Right cardiac atrium (tissue), 5 donors: ENCODE measurements around the gene CTNND2. TPM values are rescaled to one million over a fixed set of nuclear protein-coding genes. Genes with fewer than 3 reads are reported as not detected.
A peak's percentile ranks its signal among the peaks of the same experiment; 100 is the strongest.
"Not testable (repeated sequence)": the region's sequence is repeated elsewhere in the genome, so short reads cannot be mapped to it uniquely, and the experiment has no call there.

Experiments used
- ATAC-seq, 2 donors: fragments of 200-7000 bp; cut with Tn5 transposase; one replicate each; pipeline versions ENCODE4 v1.8.0 to v1.9.1; 2020; ENCODE audit warnings: moderate library complexity in 2 of 2, mild to moderate bottlenecking in 1 of 2
- DNase-seq, 3 donors: peaks; one replicate each; pipeline ENCODE4 v3.0.0-alpha.2; 2020
- H3K27ac ChIP-seq: one replicate; pipeline ENCODE4 v1.5.1; 2013; ENCODE audit warnings: mild to moderate bottlenecking, low read length, control low read depth, moderate library complexity
- H3K27me3 ChIP-seq: one replicate; pipeline ENCODE4 v1.6.1; 2013; ENCODE audit not compliant: control insufficient read depth, insufficient read depth
- H3K4me1 ChIP-seq: one replicate; pipeline ENCODE4 v1.6.1; 2013; ENCODE audit warnings: low read length; ENCODE audit not compliant: control insufficient read depth, insufficient read depth
- H3K4me3 ChIP-seq: one replicate; pipeline ENCODE4 v1.5.1; 2013; ENCODE audit warnings: low read length, control low read depth
- H3K9me3 ChIP-seq: one replicate; pipeline ENCODE4 v1.6.1; 2013; ENCODE audit warnings: low read length; ENCODE audit not compliant: control insufficient read depth
- WGBS: extraction: QIAGEN DNeasy Blood & Tissue Kit; methylation state at CpG from one replicate; pipeline ENCODE4 v1.1.7; 2013; 5-methylcytosine and 5-hydroxymethylcytosine counted together
- intact Hi-C, 4 donors: fragments of 100-400 bp; cut with DNase I; formaldehyde crosslinking; loops; one replicate each; pipeline versions ENCODE4 v1.11.0 to v1.14.0; 2022 to 2023
- polyA plus RNA-seq: library from polyadenylated mRNA; stranded (reverse); fragments of 200-250 nt; gene quantifications from one replicate; pipeline ENCODE4 v1.2.3, GENCODE V29; 2013
- total RNA-seq, 4 donors: library from RNA; stranded (reverse); fragmentation: NEBNext Ultra II Directional; extraction: Animal tissue kit (Norgen Biotek cat#: 25700); gene quantifications; one replicate each; pipeline ENCODE4 v1.2.1, GENCODE V29; 2021
- donor health status: healthy with polysubstance abuse.
- donor health status: DM: no; HTN: yes; CAD: no.
- donor health status: DM: no; HTN: no; CAD: no.
- donor health status: DM: no; HTN: yes; CAD: no; lungs with severe emphysema.
- donor health status: DM: yes; HTN: yes; CAD: no.

Gene CTNND2
- total and polyA plus RNA-seq, 5 donors: 2.6 to 14.0 (median 4.8) TPM

DNA sequence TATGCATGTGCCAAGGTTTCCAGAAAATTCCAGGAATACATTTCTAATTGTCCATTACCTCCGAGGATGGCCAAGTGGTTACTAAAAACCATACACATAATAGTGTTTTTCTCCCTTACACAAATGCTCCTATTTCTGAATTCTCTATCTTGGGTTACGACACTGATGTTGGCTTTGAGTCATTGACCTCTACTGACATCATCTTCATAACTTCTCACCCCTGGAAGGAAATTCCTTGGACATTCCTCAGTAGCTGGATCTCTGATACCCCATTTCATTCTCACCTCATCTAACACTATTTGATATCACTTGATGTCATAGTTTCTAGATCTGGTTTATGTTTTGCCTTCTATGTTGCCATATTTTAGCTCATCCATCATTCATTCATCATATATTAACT, 287.2 kb downstream of the CTNND2 start:
- Histone ChIP-seq H3K27ac (no peak overlapping the region), H3K4me1 (no peaks in the 10 kb centered on the region), H3K4me3 (no peak overlapping the region), H3K27me3 (no peaks in the 10 kb centered on the region), H3K9me3 (no peaks in the 10 kb centered on the region)
- DNase-seq (no peak), ATAC-seq (no peak)
- intact Hi-C loops: no loop called here
- 37% methylated on average over 2 of the region's 2 CpGs for WGBS

- 33% methylated on average over 7 of the region's 7 CpGs for WGBS
- H3K9me3 ChIP-seq, intact Hi-C loops, H3K4me1 ChIP-seq, H3K27ac ChIP-seq, H3K27me3 ChIP-seq, H3K4me3 ChIP-seq, DNase-seq: not testable (repeated sequence)
- ATAC-seq: peak; percentile 50 to 56
Observed at GRCh38 chr5:11616624-11617023, 287.6 kb downstream of the CTNND2 start.

DNA sequence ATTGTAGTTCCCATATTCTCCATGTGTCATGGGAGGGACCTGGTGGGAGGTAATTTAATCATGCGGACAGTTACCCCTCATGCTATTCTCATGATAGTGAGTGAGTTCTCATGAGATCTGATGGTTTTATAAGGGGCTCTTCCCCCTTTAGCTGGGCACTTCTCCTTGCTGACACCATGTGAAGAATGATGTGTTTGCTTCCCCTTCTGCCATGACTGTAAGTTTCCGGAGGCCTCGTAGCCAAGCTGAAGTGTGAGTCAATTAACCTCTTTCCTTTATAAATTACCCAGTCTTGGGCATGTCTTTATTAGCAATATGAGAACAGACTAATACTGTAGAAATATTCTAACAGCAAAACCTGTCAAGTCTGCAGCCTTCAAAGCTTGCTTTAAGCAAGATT, 293.2 kb downstream of the CTNND2 start:
- intact Hi-C loops: no loop called here
- ATAC-seq (no peak), DNase-seq (no peak)
- Histone ChIP-seq H3K4me3 (no peak overlapping the region), H3K4me1 (no peaks in the 10 kb centered on the region), H3K27ac (no peak overlapping the region), H3K9me3 (no peaks in the 10 kb centered on the region), H3K27me3 (no peaks in the 10 kb centered on the region)
- WGBS: 69% methylated on average over 3 of the region's 3 CpGs

DNA sequence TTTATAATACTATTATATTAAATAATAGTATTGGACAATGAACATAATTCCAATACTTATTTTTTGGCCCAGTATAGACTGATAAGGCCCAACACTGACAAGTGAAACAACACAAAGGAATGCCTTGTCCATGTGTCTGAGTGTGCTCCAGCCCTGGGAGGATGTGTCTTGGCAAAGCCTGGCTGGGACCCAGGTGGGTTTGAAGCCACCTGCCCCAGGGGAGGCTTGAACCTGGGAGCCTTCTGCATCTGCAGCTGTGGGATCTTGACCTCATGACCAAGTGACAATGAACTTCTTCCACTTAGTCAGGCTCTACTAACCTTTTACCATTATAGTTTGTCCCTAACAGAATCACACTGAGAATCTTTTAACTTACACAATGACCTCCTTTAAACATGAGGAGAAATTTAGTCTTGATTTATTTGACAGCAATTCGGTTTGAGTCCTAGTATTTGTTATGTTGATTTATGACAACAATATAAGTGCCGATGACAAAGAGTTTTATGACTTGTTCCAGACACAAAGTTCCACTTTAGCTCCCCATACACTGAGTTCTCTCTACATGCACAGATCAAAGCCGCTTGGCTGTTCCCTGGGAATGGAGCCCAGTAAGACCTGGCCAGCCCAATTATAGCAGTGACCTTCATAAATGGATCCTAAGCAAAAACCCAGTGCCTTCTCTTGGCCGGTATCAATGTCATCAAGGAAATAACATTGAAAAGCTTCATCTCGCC, 294.5 kb downstream of the CTNND2 start:
- 67% methylated on average over 5 of the region's 5 CpGs for WGBS
- intact Hi-C loops: no loop called here

GRCh38 chr5:11608530-11608929, 295.7 kb downstream of the CTNND2 start:
- DNase-seq (no peak), ATAC-seq (no peak)
- H3K27me3 ChIP-seq: no peaks in the 10 kb centered on the region
- H3K4me1 ChIP-seq: no peaks in the 10 kb centered on the region
- no peak overlapping the region for H3K27ac ChIP-seq
- intact Hi-C loops: no loop called here
- H3K4me3 ChIP-seq: no peak overlapping the region
- no peaks in the 10 kb centered on the region for H3K9me3 ChIP-seq

More for the DNA sequence above, 294.5 kb downstream of the CTNND2 start:
- H3K9me3 ChIP-seq: no peaks in the 10 kb centered on the region
- no peaks in the 10 kb centered on the region for H3K4me1 ChIP-seq
- ATAC-seq: peak; percentile 25 to 74
- H3K4me3 ChIP-seq: no peak overlapping the region
- no peak overlapping the region for H3K27ac ChIP-seq
- H3K27me3 ChIP-seq: no peaks in the 10 kb centered on the region
- peak in 1 of 3 donors; percentile 45 for DNase-seq

GRCh38 chr5:11607944-11608483, 296.2 kb downstream of the CTNND2 start:
- no peak for DNase-seq
- no peaks in the 10 kb centered on the region for H3K4me1 ChIP-seq
- ATAC-seq: no peak
- H3K27ac ChIP-seq: no peak overlapping the region
- H3K9me3 ChIP-seq: no peaks in the 10 kb centered on the region
- intact Hi-C loops: no loop called here
- no peaks in the 10 kb centered on the region for H3K27me3 ChIP-seq
- no peak overlapping the region for H3K4me3 ChIP-seq

GRCh38 chr5:11602298-11602697, 301.9 kb downstream of the CTNND2 start:
- WGBS: 65% methylated on average over 3 of the region's 3 CpGs
- H3K27ac ChIP-seq: no peak overlapping the region
- no peak overlapping the region for H3K4me3 ChIP-seq
- H3K4me1 ChIP-seq: no peaks in the 10 kb centered on the region
- intact Hi-C loops: no loop called here
- H3K9me3 ChIP-seq: no peaks in the 10 kb centered on the region
- no peak for DNase-seq
- ATAC-seq: no peak
- H3K27me3 ChIP-seq: no peaks in the 10 kb centered on the region

- Histone ChIP-seq H3K4me3 (no peak overlapping the region), H3K4me1 (no peaks in the 10 kb centered on the region), H3K27me3 (no peaks in the 10 kb centered on the region), H3K9me3 (no peaks in the 10 kb centered on the region), H3K27ac (no peak overlapping the region)
- intact Hi-C loops: no loop called here
- ATAC-seq (no peak), DNase-seq (no peak)
- whole genome bisulfite sequencing: 89% methylated on average over 5 of the region's 5 CpGs
Observed at GRCh38 chr5:11599499-11599898, 304.7 kb downstream of the CTNND2 start.

DNA sequence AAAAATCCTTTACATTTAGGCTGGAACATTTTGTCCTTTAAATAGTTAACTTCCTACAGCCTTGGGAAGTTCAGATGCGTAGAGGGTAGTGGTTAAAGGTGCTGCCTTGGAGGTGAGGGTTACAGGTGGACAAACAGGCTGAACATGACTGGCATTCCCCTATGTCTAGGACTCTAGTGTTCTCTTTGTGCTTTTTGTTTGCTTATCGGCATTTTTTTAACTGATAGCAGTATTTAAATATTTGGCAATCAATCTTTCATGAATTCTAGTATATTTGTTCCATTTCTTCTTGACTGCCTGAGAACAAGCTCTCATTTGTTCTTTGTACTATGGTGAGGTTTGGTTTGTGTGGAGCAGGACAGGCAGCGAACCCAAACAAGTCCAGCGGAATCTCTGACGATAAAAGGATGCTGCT, 307.6 kb downstream of the CTNND2 start:
- intact Hi-C loops: no loop called here
- ATAC-seq (no peak), DNase-seq (no peak)
- no peaks in the 10 kb centered on the region for H3K4me1 ChIP-seq
- WGBS: 82% methylated on average over 5 of the region's 5 CpGs
- no peaks in the 10 kb centered on the region for H3K27me3 ChIP-seq
- no peak overlapping the region for H3K27ac ChIP-seq
- no peaks in the 10 kb centered on the region for H3K9me3 ChIP-seq
- H3K4me3 ChIP-seq: no peak overlapping the region

GRCh38 chr5:11596185-11596584, 308.1 kb downstream of the CTNND2 start:
- Histone ChIP-seq H3K27ac (no peak overlapping the region), H3K27me3 (no peaks in the 10 kb centered on the region), H3K4me3 (no peak overlapping the region), H3K9me3 (no peaks in the 10 kb centered on the region), H3K4me1 (no peaks in the 10 kb centered on the region)
- ATAC-seq (peak in 1 of 2 donors; percentile 62), DNase-seq (no peak)
- 70% methylated on average over 1 of the region's 1 CpG for WGBS
- intact Hi-C loops: no loop called here

- WGBS: 16% methylated on average over 3 of the region's 3 CpGs
Observed at GRCh38 chr5:11595045-11595444, 309.2 kb downstream of the CTNND2 start.

More at GRCh38 chr5:11595045-11595444, 309.2 kb downstream of the CTNND2 start:
- no peaks in the 10 kb centered on the region for H3K4me1 ChIP-seq
- H3K27me3 ChIP-seq: no peaks in the 10 kb centered on the region
- H3K4me3 ChIP-seq: no peak overlapping the region
- ATAC-seq: no peak
- H3K9me3 ChIP-seq: peaks cover 2% of the 10 kb centered on the region
- H3K27ac ChIP-seq: no peak overlapping the region
- intact Hi-C loops: no loop called here
- DNase-seq: no peak
